NCI-H510A treated with DMSO at 0.1 percent for 48 hours (cell line): ENCODE results near the gene LMX1A.

ENCODE experiments used
- DNase-seq: peaks from one replicate; lab custom pipeline; 2025; lab: John Stamatoyannopoulos, UW

LMX1A gene

DNA sequence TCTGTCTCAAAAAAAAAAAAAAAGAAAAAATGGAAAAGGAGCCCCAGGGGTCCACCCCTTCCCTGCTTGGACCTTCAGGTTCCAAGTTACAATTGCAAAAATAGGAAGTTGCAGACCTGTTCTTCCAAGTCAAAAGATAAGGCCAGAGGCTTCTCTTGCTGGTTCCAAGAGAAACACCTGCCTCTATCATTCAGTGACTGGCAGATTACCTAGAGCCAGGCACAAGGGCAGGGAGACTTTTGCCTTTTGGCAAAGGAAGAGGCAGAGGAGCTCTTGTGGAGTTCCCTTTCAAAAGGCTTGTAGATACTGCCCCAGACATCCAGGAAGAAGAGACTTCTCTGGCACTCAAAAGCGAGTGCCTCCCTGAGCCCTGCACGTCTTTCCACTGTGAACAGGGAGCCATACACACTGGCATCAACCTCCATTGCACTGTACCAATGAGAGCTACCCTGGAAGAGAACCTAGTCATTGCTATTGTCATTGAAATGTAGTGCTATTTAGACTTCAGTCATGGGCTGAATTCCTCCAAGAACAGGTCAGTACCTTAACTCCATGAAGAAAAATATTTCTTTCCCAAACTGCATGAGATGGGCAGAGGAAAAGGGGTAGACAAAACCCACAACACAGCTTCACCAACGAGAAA, 91.2 kb downstream of the LMX1A start:
- no peak for DNase-seq

GRCh38 chr1:165259706-165260428, 96.6 kb downstream of the LMX1A start:
- DNase-seq: no peak

- DNase-seq: peak; percentile 64
Observed at GRCh38 chr1:165259236-165259635, 97.3 kb downstream of the LMX1A start.

DNA sequence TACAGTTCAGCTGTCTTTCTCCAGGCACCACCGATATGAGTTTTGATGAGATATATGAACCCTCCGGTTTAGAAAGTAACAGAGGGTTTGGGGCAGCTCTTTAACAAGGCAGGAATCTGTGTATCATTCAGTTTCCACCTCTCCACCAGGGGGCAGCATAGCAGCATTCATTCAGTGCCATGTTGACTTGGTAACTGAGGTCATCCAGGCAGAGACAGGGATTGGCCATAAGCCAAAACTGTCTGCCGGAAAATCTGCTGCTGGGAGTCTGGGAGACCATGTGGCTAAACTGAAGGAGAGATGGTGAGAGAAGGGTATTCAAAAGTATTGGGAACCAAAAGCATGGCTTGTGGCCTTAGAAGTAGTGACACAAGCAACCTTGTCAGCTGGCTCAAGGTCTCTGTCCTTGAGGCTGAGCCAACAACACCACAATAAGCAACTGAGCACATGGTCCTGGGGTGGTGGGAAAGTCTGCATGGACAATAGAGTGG, 98.5 kb downstream of the LMX1A start:
- DNase-seq: peak; percentile 71

GRCh38 chr1:165254896-165255625, 101.5 kb downstream of the LMX1A start:
- DNase-seq: no peak

GRCh38 chr1:165254376-165254775, 102.1 kb downstream of the LMX1A start:
- peak; percentile 22 for DNase-seq

- DNase-seq: no peak
Observed at GRCh38 chr1:165253818-165254254, 102.7 kb downstream of the LMX1A start.

GRCh38 chr1:165248969-165249571, 107.4 kb downstream of the LMX1A start:
- no peak for DNase-seq

- no peak for DNase-seq
Observed at GRCh38 chr1:165241952-165242351, 114.6 kb downstream of the LMX1A start.

GRCh38 chr1:165241321-165241720, 115.2 kb downstream of the LMX1A start:
- DNase-seq: no peak

DNA sequence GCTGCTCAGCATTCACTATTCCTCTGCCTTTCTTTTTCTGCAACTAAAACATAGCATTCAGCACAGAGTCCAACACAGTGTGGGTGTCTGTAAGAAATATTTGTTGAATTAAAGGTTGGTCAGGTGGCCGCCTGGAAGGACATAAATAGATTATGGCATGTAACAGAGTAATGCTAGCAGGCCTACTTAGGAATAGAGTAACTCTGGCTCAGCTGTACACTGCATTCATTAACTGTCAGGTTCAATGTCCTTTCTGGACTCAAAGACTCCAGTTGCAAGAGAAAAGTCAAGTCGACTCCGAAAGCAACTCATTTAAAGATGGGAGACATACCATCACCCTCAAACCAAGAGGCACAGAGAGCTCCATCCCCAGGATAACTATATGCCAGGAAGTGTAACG, 116.0 kb downstream of the LMX1A start:
- DNase-seq: no peak

- DNase-seq: no peak
Observed at GRCh38 chr1:165239873-165240272, 116.6 kb downstream of the LMX1A start.

DNA sequence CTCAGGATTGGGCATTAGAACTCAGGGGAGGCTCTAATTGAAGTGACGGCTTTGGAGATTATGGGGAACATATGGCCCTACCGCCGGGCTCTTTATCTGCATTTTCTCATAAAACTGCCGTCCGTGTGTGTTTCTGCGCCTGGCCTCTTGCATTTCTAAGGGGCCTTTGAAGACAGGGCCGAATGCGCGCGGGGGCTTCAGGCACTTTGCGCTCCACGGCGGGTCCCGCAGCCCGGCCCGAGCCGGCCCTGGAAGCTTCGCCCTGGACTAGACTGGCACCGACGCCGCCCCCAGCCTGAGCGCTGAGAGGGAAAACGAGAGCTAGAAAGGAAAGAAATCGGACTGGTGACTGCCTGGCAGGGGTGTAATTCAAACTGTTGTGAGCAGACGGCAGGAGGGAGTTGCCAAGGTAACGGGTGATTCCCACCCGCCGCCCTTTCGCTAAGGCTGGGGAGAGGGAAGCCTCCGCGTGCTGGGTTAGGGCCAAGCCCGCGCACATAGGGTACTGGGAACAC, 120.7 kb downstream of the LMX1A start:
- peak; percentile 57 for DNase-seq

- DNase-seq: peak; percentile 57
Observed at GRCh38 chr1:165235155-165235776, 121.2 kb downstream of the LMX1A start.

GRCh38 chr1:165234149-165234548, 122.4 kb downstream of the LMX1A start:
- DNase-seq: no peak

DNA sequence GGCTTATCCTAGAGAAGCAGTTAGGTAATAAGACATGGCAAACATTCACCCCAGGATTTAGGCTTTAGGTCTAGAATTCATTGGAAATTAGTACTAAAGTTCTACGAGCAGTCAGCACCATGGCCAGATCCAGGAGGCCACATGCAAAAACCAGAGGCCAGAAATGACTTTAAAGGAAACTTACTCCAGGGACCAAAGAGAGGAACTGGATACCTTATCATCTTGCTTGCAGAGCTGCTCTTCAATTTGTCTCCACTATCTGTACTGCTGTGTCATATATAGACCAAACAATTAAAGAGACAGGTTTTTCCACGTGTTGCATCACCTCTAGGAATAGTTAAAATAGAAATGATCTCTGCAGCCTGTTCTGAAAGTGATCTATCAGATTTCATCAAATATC, 127.8 kb downstream of the LMX1A start:
- DNase-seq: no peak

DNA sequence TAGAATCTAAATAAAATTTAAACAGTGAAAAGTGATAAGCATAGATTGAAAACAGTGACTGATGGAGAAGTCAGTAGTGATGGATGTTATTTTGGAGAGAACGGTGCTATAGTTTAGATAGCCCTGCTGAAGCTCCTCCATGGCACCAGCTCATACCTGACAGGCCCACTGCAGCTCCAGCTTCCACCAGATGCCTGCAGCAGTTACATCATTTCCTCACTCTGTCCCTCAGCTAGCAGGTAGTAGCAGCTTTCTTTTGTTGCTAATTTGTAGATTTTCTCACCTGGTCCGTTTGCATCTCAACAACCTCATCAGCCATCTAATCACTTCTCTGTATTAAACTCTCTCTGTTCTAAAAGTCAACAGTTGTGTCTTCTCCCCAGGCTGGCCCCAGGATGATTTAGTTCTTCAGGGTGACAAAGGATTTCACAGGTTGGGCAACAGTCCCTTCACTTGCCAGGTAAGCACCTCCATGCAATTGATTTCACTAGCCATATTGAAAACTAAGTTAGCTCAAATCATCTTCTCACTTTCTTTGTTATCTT, 128.3 kb downstream of the LMX1A start:
- peak; percentile 8 for DNase-seq

- DNase-seq: no peak
Observed at GRCh38 chr1:165226326-165226725, 130.2 kb downstream of the LMX1A start.

DNA sequence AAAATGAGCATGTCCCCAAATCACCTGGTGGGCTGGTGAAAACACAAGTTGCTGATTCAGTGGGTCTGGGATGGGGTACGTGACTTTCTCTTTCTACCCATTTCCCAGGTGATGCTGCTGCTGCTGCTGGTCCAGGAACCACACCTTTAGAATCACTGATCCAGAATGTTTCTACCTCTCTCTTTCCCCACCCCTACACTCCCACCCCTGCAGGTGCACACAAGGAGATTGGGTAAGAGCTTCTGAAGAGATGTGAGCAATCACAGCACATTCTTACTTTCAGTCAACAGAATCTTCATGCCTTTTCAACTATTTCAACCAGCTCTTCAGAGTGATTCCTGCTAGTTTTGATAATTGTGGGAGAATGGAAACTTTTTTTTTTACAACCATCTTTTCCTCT, 130.9 kb downstream of the LMX1A start:
- DNase-seq: no peak

DNA sequence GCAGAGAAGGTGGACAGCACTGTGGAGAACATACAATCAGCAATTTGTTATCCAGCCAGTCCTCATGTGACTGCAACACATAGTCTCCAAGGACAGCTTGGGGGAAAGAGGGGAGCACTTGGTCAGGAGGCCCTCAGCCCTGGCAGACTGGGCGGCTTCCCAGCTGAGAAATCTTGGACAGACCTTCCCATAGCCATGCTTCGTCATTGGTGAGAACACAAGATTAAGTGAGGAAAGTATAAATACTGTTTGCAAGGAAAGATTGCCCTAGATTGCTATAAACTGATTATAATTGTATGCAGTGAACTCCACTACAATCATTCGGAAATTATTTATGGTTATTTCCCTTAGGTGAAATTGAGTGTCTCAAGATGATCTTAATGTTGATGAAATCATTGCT, 131.5 kb downstream of the LMX1A start:
- DNase-seq: no peak

GRCh38 chr1:165224504-165224903, 132.0 kb downstream of the LMX1A start:
- DNase-seq: no peak
